H9 (cell line): ENCODE data around the gene SMIM41. TPM values are rescaled to one million over a fixed set of nuclear protein-coding genes. Genes with fewer than 3 reads are reported as not detected.

Experiments used
- DNase-seq: peaks from one replicate; pipeline ENCODE4 v3.0.0-alpha.2; 2017
- H2AFZ ChIP-seq: one replicate; pipeline ENCODE4 v1.6.1; 2013; ENCODE audit warnings: mild to moderate bottlenecking, low read length, control low read depth, moderate library complexity
- H2AK5ac ChIP-seq: 2 replicates; pipeline ENCODE4 v1.6.1; 2013; ENCODE audit warnings: low read length, control low read depth, mixed read lengths; ENCODE audit not compliant: insufficient read length
- H2BK120ac ChIP-seq: one replicate; pipeline ENCODE4 v1.6.1; 2013; ENCODE audit warnings: low read depth, mild to moderate bottlenecking, low read length, control low read depth, inconsistent platforms; ENCODE audit not compliant: poor library complexity, severe bottlenecking
- H2BK12ac ChIP-seq: 2 replicates; pipeline ENCODE4 v1.6.1; 2013; ENCODE audit warnings: low read length, control low read depth, mixed read lengths, low read depth; ENCODE audit not compliant: insufficient read length
- H2BK15ac ChIP-seq: 2 replicates; pipeline ENCODE4 v1.6.1; 2013; ENCODE audit warnings: low read depth, low read length, control low read depth
- H2BK20ac ChIP-seq: one replicate; pipeline ENCODE4 v1.6.1; 2013; ENCODE audit warnings: low read depth, mild to moderate bottlenecking, low read length, control low read depth, inconsistent platforms; ENCODE audit not compliant: poor library complexity, severe bottlenecking
- H2BK5ac ChIP-seq: 2 replicates; pipeline ENCODE4 v1.6.1; 2013; ENCODE audit warnings: low read length, control low read depth, mixed read lengths; ENCODE audit not compliant: insufficient read length
- H3K14ac ChIP-seq: 2 replicates; pipeline ENCODE4 v1.6.1; 2013; ENCODE audit warnings: low read length, control low read depth; ENCODE audit not compliant: insufficient read depth
- H3K18ac ChIP-seq: 2 replicates; pipeline ENCODE4 v1.6.1; 2013; ENCODE audit warnings: low read depth, mild to moderate bottlenecking, mixed read lengths, low read length, control low read depth; ENCODE audit not compliant: insufficient read length
- H3K23ac ChIP-seq: 2 replicates; pipeline ENCODE4 v1.6.1; 2013; ENCODE audit warnings: low read length, control low read depth, mixed read lengths, low read depth; ENCODE audit not compliant: insufficient read length
- H3K23me2 ChIP-seq: 2 replicates; pipeline ENCODE4 v1.6.1; 2013; ENCODE audit warnings: low read depth, mild to moderate bottlenecking, mixed read lengths, low read length, control low read depth; ENCODE audit not compliant: insufficient read length, poor library complexity, severe bottlenecking
- H3K27ac ChIP-seq: 2 replicates; pipeline ENCODE4 v1.5.1; 2013; ENCODE audit warnings: low read length, control low read depth, mixed read lengths, low read depth; ENCODE audit not compliant: insufficient read length
- H3K27me3 ChIP-seq: 2 replicates; pipeline ENCODE4 v1.6.1; 2013; ENCODE audit warnings: low read length, control low read depth, inconsistent platforms; ENCODE audit not compliant: insufficient read depth
- H3K4ac ChIP-seq: 2 replicates; pipeline ENCODE4 v1.6.1; 2013; ENCODE audit warnings: low read depth, mild to moderate bottlenecking, control low read depth, inconsistent platforms, low read length, moderate library complexity
- H3K4me1 ChIP-seq: 2 replicates; pipeline ENCODE4 v1.6.1; 2013; ENCODE audit warnings: low read length, control low read depth, inconsistent platforms; ENCODE audit not compliant: insufficient read depth
- H3K4me2 ChIP-seq: 2 replicates; pipeline ENCODE4 v1.6.1; 2013; ENCODE audit warnings: low read length, control low read depth, mixed read lengths; ENCODE audit not compliant: insufficient read length, insufficient read depth
- H3K56ac ChIP-seq: 2 replicates; pipeline ENCODE4 v1.6.1; 2013; ENCODE audit warnings: low read depth, mild to moderate bottlenecking, mixed read lengths, low read length, control low read depth; ENCODE audit not compliant: insufficient read length
- H3K79me1 ChIP-seq: 2 replicates; pipeline ENCODE4 v1.6.1; 2013; ENCODE audit warnings: low read depth, mild to moderate bottlenecking, moderate library complexity, low read length, control low read depth, inconsistent platforms; ENCODE audit not compliant: insufficient read depth, poor library complexity, severe bottlenecking
- H3K79me2 ChIP-seq: 2 replicates; pipeline ENCODE4 v1.6.1; 2013; ENCODE audit warnings: low read length, control low read depth, inconsistent platforms; ENCODE audit not compliant: insufficient read depth
- H3K9ac ChIP-seq: 2 replicates; pipeline ENCODE4 v1.6.1; 2013; ENCODE audit warnings: low read length, control low read depth, mixed read lengths; ENCODE audit not compliant: insufficient read length; ENCODE audit errors: extremely low read depth
- H3K9me3 ChIP-seq: one replicate; pipeline ENCODE4 v1.6.1; 2013; ENCODE audit warnings: low read depth, low read length, inconsistent platforms; ENCODE audit not compliant: control insufficient read depth
- H3T11ph ChIP-seq: one replicate; pipeline ENCODE4 v1.6.1; 2013; ENCODE audit warnings: mild to moderate bottlenecking, low read length, control low read depth, inconsistent platforms
- H4K20me1 ChIP-seq: one replicate; pipeline ENCODE4 v1.6.1; 2013; ENCODE audit not compliant: control insufficient read depth, insufficient read length, insufficient read depth
- H4K5ac ChIP-seq: 2 replicates; pipeline ENCODE4 v1.6.1; 2013; ENCODE audit warnings: low read depth, mild to moderate bottlenecking, mixed read lengths, low read length, control low read depth; ENCODE audit not compliant: insufficient read length
- H4K8ac ChIP-seq: replicated peaks from 2 replicates; pipeline ENCODE4 v1.6.1; 2013; ENCODE audit warnings: low read length, control low read depth, mixed read lengths, low read depth; ENCODE audit not compliant: insufficient read length
- H4K91ac ChIP-seq: 2 replicates; pipeline ENCODE4 v1.6.1; 2013; ENCODE audit warnings: low read depth, mild to moderate bottlenecking, moderate library complexity, mixed read lengths, low read length, control low read depth; ENCODE audit not compliant: insufficient read length
- H3K27ac Mint-ChIP-seq, 3 experiments: 2 replicates in 2 of 3; 3 replicates in 1 of 3; pipeline ENCODE4 v1.8.0; 2020 to 2021; ENCODE audit warnings: mixed read lengths in 3 of 3, mild to moderate bottlenecking in 1 of 3, moderate library complexity in 1 of 3
- H3K27me3 Mint-ChIP-seq: 2 replicates; pipeline ENCODE4 v1.8.0; 2021; ENCODE audit warnings: low read depth, mild to moderate bottlenecking, moderate library complexity, mixed read lengths
- H3K36me3 Mint-ChIP-seq, 3 experiments: 2 replicates in 2 of 3; 3 replicates in 1 of 3; pipeline ENCODE4 v1.8.0; 2020 to 2021; ENCODE audit warnings: low read depth in 3 of 3, mixed read lengths in 3 of 3; ENCODE audit not compliant: insufficient read depth in 1 of 3
- H3K4me1 Mint-ChIP-seq, 2 experiments: 2 replicates each; pipeline ENCODE4 v1.8.0; 2020; ENCODE audit warnings: mixed read lengths in 2 of 2
- H3K4me3 Mint-ChIP-seq, 2 experiments: 2 replicates in 1 of 2; 3 replicates in 1 of 2; pipeline ENCODE4 v1.8.0; 2020 to 2021; ENCODE audit warnings: mild to moderate bottlenecking in 2 of 2, mixed read lengths in 2 of 2, moderate library complexity in 1 of 2
- H3K9me3 Mint-ChIP-seq, 2 experiments: 2 replicates in 1 of 2; 3 replicates in 1 of 2; pipeline ENCODE4 v1.8.0; 2020; ENCODE audit warnings: mild to moderate bottlenecking in 2 of 2, mixed read lengths in 2 of 2, moderate library complexity in 1 of 2
- WGBS: extraction: QIAGEN DNeasy Blood & Tissue Kit; methylation state at CpG from one replicate; pipeline ENCODE4 v1.1.7; 2013; ENCODE audit warnings: missing lambda C conversion rate, low lambda C conversion rate, mixed read lengths; ENCODE audit not compliant: insufficient read length; ENCODE audit errors: extremely low coverage; 5-methylcytosine and 5-hydroxymethylcytosine counted together
- total RNA-seq: library from RNA; stranded (reverse); gene quantifications from 2 replicates; pipeline ENCODE4 v1.2.1, GENCODE V29; 2021
- TF ChIP-seq, protein P1 (sequence below): fragments of 200-600 bp; sonication (generic); conservative IDR thresholded peaks from 3 replicates; pipeline ENCODE4 v1.8.0; 2021; ENCODE audit warnings: antibody characterized with exemption, mild to moderate bottlenecking

SMIM41 gene
- total RNA-seq, 1 experiment from 2014 or later, result not detected

DNA sequence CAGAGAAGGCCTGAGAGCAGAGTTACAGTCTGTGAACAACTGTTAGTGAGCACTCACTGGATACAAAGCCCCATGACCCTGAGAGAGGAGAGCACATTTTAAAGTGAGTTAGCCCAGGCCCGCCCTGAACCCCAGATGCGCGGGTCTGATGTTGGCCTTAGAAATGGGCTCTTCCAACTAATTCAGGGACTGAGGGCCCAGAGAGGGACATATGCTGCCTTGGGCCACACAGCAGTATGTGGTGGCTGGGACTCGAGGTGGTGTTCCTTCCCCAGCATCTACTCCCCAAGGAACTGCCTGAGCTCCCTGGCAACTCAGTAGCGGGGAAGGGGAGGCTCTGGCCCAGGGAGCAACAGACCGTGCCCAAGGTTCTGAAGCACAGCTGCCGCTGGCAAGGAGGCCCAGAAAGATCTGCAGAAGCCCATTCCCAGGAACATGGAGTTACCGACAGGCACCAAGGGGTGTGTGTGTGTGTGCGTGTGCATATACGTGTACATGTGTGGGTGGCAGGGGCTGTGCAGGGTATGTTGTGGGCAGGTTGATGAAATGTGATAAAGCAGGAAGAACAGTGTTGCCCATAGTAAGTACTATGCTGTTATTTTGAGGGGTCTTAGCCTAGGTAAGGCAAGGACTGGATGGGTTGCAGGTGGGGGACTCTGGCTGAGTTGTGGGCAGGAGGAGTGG lies 71.8 kb downstream of the SMIM41 start:
- H2BK5ac ChIP-seq, result no peak overlapping the region
- no peak overlapping the region for H4K91ac ChIP-seq
- no peak overlapping the region for H3K9ac ChIP-seq
- H3K4me1 Mint-ChIP-seq, result peaks cover 10 to 24% of the 10 kb centered on the region in 2 experiments
- no peak overlapping the region for H4K5ac ChIP-seq
- H4K20me1 ChIP-seq, result no peaks in the 10 kb centered on the region
- H3K4me3 Mint-ChIP-seq, result peak overlapping the region; percentile 9 to 42; a peak in 3 of 5 replicates
- no peak overlapping the region for H2BK12ac ChIP-seq
- H2AK5ac ChIP-seq, result no peak overlapping the region
- H3K4ac ChIP-seq, result no peak overlapping the region
- no peak overlapping the region for H3K27ac Mint-ChIP-seq
- H3K14ac ChIP-seq, result no peak overlapping the region; the same call in 1 of the 2 replicates
- H3K56ac ChIP-seq, result no peak overlapping the region
- no peaks in the 10 kb centered on the region for H3K27me3 ChIP-seq
- no peaks in the 10 kb centered on the region for H3K9me3 ChIP-seq
- no peaks in the 10 kb centered on the region for H3K9me3 Mint-ChIP-seq
- H2AFZ ChIP-seq, result no peak overlapping the region
- no peak overlapping the region for H2BK20ac ChIP-seq
- peaks cover 6% of the 10 kb centered on the region for H3K27me3 Mint-ChIP-seq
- H3K4me1 ChIP-seq, result no peaks in the 10 kb centered on the region; the same call in 1 of the 2 replicates
- H3K27ac ChIP-seq, result no peak overlapping the region
- no CpG with 5 or more reads among the region's 10 CpGs for WGBS
- no peak overlapping the region for H2BK15ac ChIP-seq
- no peak for DNase-seq
- no peaks in the 10 kb centered on the region for H3K79me2 ChIP-seq
- H3K23me2 ChIP-seq, result no peaks in the 10 kb centered on the region
- H3K23ac ChIP-seq, result no peak overlapping the region
- TF ChIP-seq, protein P1, sequence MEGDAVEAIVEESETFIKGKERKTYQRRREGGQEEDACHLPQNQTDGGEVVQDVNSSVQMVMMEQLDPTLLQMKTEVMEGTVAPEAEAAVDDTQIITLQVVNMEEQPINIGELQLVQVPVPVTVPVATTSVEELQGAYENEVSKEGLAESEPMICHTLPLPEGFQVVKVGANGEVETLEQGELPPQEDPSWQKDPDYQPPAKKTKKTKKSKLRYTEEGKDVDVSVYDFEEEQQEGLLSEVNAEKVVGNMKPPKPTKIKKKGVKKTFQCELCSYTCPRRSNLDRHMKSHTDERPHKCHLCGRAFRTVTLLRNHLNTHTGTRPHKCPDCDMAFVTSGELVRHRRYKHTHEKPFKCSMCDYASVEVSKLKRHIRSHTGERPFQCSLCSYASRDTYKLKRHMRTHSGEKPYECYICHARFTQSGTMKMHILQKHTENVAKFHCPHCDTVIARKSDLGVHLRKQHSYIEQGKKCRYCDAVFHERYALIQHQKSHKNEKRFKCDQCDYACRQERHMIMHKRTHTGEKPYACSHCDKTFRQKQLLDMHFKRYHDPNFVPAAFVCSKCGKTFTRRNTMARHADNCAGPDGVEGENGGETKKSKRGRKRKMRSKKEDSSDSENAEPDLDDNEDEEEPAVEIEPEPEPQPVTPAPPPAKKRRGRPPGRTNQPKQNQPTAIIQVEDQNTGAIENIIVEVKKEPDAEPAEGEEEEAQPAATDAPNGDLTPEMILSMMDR, result no peak
- no peak overlapping the region for H3K4me2 ChIP-seq
- H4K8ac ChIP-seq, result no peak overlapping the region
- no peak overlapping the region for H3T11ph ChIP-seq
- no peak overlapping the region for H3K18ac ChIP-seq
- no peak overlapping the region for H2BK120ac ChIP-seq
- no peaks in the 10 kb centered on the region for H3K36me3 Mint-ChIP-seq
- no peaks in the 10 kb centered on the region for H3K79me1 ChIP-seq
